Fibroblast of villous mesenchyme (primary cell): ENCODE measurements around the gene KPNA5. TPM values are rescaled to one million over a fixed set of nuclear protein-coding genes. Genes with fewer than 3 reads are reported as not detected.
"Not testable (repeated sequence)": the region's sequence is repeated elsewhere in the genome, so short reads cannot be mapped to it uniquely, and the experiment has no call there.

Experiments
- DNase-seq: peaks from one replicate; pipeline ENCODE4 v3.0.0-alpha.2; 2010; ENCODE audit warnings: low read depth
- H3K4me3 ChIP-seq: 2 replicates; pipeline ENCODE4 v1.5.1; 2011; ENCODE audit warnings: low read depth, mild to moderate bottlenecking, low read length
- CTCF ChIP-seq: IDR thresholded peaks from 2 replicates; pipeline ENCODE4 v1.5.1; 2012; ENCODE audit warnings: low read depth, mild to moderate bottlenecking, low read length; ENCODE audit not compliant: insufficient read depth
- total RNA-seq: library from RNA; depleted of rRNA; stranded (reverse); fragments of >200 nt; gene quantifications from 2 replicates; pipeline ENCODE4 v1.2.3, GENCODE V29; 2012

Gene KPNA5
- total RNA-seq, 1 donor: 7.8 TPM

- no peak overlapping the region for H3K4me3 ChIP-seq
- DNase-seq: no peak
- TF ChIP-seq CTCF: no peak
Measured at GRCh38 chr6:116662202-116662601, 18.8 kb upstream of the KPNA5 start.

GRCh38 chr6:116663308-116663707, 17.7 kb upstream of the KPNA5 start:
- DNase-seq: no peak
- TF ChIP-seq CTCF: no peak
- no peak overlapping the region for H3K4me3 ChIP-seq

GRCh38 chr6:116664169-116664568, 16.8 kb upstream of the KPNA5 start:
- DNase-seq, H3K4me3 ChIP-seq: not testable (repeated sequence)

- DNase-seq: no peak
- no peak for TF ChIP-seq CTCF
- peak overlapping the region; percentile 3 for H3K4me3 ChIP-seq
Measured at GRCh38 chr6:116665464-116665863, 15.5 kb upstream of the KPNA5 start.

GRCh38 chr6:116666869-116667268, 14.1 kb upstream of the KPNA5 start:
- TF ChIP-seq CTCF: no peak
- DNase-seq: no peak
- peak overlapping the region; percentile 9 for H3K4me3 ChIP-seq

- TF ChIP-seq CTCF: no peak
- peak overlapping the region; percentile 74 for H3K4me3 ChIP-seq
- no peak for DNase-seq
Measured at GRCh38 chr6:116667623-116668022, 13.4 kb upstream of the KPNA5 start.

GRCh38 chr6:116672306-116672705, 8.7 kb upstream of the KPNA5 start:
- no peak for TF ChIP-seq CTCF
- DNase-seq: no peak
- no peak overlapping the region for H3K4me3 ChIP-seq
